GM10847 (cell line): ENCODE results near the gene IFI27.

Source experiments
- POLR2A ChIP-seq: IDR thresholded peaks from 2 replicates; pipeline ENCODE4 v1.6.1; 2011; ENCODE audit not compliant: insufficient read length; ENCODE audit errors: extremely low read depth

Gene IFI27

DNA sequence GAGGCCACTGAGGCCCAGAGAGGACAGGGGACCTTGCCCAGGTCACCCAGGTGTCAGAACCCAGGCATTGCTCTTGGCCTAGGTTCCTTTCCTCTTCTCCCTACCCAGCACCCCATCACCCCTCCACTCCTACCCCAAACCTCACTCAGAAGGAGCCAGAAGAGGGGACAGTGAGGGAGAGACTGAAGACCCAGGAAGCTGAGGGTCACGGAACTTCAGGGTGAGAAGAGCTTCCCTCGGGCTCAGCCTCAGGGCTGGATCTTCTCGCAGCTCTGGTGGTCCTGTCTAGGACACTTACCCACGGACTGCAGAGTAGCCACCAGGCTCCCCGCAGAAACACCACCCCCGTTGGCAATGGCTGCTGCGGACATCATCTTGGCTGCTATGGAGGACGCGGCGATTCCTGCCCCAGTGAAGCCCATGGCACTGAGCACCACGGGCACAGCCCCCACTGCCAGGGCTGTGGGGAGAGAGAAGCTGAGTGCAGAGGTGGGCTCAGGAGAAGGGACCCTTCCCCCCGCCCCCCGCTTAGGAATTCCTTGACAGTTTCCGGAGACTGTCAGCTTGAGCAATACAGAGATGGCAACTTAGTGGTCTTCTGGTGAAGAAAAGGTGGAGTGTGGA, 17.8 kb downstream of the IFI27 start:
- TF ChIP-seq POLR2A: no peak

DNA sequence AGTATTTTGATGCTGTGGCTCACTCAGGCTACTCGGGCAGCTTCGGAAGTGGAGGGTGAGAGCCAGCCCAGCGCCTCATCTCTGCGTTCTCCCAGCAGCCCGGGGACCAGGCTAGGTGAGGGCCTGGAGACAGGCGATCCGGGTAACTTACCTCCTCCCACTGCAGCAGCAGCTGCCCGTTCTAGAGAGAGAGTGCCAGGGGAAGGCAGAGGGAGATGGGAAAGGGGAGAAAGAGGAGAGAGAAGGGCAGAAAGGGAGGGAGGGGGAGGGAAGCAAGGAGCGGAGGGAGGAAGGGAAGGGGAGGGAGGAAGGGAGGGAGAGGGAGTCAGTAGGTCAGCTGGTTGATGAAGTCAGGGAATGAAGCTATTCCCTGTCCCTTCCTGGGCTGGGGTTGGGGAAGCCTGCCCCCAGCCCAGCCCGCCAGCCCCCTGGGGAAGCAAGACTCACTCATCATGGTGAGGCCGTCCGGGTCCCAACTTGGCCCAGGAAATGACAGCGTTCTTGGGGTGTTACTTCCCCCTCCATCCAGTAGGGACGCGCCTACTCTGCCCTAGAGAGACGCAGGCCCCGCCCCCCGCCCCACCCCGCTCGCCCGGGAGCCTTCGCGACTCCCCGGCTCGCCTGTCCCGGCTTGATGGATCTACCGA, 18.7 kb downstream of the IFI27 start, which contains the start of gene IFI27L2:
Gene IFI27L2, minus strand, starts transcription at position 494 of the 647 bp plus-strand sequence. Its CDS starts 40 bp downstream, at position 454.
- TF ChIP-seq POLR2A: peak; percentile 53

DNA sequence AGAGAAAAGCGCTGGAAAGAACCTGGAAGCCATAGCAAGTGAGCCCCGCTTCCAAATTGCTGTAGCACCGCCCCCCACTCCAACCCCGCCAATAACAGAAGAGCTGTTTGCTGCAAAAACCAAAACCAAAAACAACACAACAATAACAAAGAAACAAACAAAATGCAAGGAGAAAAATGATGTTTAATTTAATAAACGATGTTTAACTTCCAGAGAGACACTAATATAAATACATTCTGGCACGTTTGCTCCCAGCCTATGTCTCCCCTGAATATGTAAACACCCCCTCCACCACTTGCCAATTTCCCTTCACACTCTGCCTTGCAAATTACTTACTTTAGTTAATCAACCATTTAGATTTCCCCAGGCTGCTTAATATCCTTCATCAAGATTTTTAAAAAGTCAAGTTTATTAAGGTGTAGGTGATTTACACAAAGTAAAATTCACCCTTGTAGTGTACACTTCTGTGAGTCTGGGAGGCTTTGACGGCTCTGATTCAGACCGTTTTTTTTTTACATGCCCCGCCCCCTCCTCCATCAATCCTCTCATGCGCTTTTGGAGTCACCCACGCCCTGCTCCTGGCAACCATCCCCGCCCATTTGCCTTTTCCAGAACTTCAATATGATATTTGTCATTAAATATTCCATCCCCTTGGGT, 19.4 kb downstream of the IFI27 start:
- TF ChIP-seq POLR2A: no peak

DNA sequence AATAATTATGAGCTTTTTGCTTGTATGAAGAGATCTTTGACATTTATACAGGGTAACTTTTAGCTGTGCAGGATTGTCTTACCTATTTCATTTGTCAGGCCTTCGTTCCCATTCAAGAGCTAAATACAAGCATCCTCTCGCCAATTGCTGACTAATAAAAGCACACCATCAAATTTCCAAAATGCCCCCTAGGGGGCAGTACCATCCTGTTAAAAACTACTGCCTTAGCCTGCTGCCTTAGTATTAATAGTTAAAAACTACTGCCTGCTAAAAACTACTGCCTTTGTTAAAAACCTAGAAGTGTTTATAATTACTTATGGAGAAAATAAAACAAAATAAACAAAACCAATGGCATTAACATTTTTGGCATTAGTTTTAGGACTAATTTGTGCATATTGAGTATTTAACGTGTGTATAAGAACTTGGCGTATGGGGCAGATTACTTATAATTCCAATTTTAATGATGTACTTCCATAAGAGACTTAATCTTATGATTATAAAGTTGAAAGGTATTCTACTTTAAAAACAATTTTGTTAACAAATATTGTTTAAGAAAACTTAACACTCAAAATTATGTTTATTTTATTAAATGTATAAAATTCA, 21.9 kb downstream of the IFI27 start:
- no peak for TF ChIP-seq POLR2A

DNA sequence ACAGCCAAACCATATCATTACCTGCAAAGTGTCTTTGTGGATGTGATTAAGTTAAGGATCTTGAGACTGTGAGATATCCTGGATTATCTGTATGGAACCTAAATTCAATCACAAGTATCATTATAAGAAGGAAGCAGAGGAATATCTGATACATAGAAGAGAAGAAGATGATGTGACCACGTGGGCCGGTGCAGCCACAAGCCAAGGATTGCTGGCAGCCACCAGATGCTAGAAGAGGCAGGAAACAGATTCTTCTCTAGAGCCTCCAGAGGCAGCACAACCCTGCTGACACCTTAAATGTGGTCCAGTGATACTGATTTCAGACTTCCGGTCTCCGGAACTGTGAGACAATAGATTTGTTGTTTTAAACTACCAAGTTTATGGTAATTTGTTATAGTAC, 24.9 kb downstream of the IFI27 start:
- TF ChIP-seq POLR2A: no peak

DNA sequence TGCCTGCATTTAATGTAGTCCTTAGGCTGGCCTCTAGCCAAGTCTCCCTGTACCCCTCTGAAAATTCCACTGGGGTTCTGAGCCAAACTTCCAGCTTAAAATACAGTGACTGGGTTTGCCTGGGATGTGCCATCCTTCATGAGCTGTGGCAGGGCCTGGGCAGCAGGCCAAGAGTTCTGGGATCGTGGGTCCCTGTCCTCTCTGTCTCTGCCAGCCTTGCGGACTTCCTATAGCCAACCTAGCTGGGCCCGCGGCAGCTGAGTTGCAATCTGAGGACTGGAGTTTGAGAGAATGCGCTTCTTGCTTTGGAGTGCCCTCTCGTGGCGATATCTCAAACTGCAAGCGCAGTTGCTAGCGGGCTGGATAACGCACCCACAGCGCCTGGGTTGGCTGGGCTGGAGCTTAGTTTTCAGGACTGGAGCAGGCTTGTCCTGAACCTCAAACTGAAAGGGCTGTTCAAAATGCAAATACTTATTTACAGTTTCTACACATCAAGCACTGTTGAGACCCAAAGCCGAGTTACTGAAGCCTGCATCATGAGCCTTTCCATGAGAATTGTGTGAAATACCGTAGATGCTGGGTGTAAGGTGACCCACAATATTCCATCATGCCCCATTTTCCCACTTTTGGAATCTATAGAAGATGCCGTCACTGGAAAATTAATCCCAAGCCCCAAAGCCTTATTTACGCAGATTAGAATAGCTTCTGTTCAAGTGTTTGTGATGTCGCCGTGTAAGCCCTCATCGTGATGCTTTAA, 26.2 kb downstream of the IFI27 start:
- no peak for TF ChIP-seq POLR2A

DNA sequence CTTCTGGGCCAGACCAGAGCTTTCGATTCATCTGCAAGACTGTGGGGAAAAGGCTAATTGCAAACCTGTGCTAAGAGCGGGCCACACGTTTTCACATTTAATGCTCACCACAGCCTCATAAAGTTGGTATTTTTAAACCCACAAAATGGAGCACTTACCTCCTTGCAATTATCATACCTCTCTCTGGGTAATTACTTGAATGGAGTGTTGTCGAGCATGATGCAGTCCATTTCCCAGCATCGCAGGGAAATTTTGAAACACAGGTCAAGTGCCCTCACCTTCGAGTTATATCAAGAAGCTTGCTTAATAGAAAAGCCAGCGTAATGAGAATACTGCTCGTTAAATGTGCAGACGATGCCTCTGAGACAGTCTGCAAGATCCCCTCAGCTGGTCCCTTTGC, 27.7 kb downstream of the IFI27 start:
- TF ChIP-seq POLR2A: no peak

DNA sequence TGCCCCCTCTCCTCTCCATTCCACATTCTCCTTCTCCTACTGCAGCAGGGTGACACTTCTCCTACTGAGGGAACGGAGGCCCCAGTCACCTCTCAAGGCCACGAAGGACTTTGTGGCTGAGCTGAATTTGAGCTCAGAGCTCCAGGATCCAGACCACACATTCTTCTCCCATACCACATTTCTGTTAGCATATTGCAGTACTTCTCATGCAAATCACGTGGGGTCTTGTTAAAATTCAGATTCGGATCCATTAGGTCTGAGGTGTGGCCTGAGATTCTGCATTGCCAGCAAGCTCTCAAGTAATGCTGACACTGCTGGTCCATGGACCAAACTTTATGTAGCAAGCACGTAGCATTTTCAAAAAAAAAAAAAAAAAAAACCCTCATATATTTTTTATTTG, 28.5 kb downstream of the IFI27 start:
- TF ChIP-seq POLR2A: no peak

DNA sequence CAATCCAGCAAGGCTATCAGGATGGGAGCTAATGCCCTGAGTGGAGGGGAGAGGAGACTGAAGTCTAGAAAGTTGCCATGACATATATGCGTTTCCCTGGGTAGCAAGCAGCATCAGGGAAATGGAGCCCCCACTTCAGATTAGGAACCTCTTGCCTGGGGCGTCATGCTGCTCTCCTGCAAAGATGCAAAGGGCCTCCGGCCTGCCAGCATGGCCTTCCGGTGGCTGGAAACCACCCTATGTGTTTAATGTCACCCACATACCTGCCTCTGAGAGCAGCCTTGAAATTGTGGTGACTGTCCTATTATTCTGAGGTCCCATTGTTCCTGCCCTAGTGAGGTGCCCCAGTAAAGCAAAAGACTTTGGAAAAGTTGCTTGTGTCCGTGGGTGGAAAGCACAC, 28.9 kb downstream of the IFI27 start:
- TF ChIP-seq POLR2A: no peak

DNA sequence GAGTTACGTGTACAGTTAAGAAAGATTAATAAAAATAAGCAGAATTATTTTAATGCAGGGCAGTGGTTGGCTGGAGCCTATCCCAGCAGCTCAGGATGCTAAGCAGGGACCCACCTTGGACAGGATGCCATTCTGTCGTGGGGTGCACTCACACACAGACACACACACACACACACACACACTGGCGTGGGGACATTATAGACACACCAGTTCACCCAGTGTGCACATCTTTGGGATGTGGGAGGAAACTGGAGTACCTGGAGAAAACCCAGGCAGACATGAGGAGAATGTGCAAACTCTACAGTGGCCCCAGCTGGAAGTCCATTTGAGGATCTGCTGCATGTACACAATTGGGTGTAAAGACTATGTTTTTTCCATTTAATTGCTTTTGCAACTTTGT, 31.7 kb downstream of the IFI27 start:
- TF ChIP-seq POLR2A: no peak

DNA sequence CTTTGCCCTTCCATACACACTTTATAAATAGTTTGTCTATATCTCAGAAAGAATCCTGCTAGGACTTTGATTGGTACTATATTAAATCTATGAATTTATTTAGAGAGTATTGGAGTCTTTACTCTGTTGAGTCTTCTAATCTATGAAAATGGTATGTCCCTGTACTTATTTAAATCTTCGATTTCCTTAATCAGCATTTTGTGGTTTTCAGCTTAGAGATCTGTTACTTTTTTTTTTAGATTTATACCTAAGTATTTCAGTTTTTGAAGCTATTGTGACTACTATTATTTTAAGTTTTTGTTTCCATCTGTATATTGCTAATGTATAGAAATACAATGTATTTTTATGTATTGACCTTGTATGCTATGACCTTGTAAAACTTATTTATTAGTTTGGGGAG, 32.3 kb downstream of the IFI27 start:
- TF ChIP-seq POLR2A: no peak

DNA sequence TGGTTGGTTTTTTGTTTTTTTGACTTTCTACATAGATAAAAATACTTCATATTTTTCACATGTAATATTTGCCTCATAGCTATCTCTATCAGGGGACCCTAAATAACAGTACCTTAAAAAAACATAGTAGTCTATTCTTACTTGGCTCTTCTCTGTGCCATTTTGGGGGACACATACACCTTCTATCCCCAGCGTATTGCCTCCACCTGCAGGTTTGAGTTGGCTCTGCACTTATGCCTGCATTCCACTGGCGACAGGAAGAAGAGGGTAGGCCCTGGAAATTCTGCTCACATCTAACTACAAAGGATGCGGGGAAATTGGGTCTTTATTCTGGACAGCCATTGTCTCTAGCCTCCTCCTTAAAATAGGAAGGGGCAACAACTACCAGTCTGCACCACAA, 32.7 kb downstream of the IFI27 start:
- TF ChIP-seq POLR2A: no peak

DNA sequence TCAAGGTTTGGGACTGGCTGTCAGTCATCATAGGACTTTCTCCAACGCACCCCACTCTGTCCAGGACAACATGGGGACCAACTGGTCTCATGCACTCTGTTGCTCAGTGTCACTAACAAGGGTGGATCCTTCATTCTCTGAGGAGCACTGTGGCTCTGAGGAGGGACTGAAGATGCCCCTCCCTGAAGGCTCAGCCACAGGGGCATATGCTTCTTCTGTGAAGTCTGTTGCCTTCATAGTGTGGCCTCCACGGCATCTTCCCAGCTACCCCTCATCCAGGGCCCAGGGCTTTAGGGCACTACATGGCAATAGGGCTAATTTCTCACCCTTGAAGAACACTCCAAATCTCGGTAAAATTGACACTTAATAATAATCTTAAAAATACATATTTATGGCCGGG, 33.2 kb downstream of the IFI27 start:
- TF ChIP-seq POLR2A: no peak

DNA sequence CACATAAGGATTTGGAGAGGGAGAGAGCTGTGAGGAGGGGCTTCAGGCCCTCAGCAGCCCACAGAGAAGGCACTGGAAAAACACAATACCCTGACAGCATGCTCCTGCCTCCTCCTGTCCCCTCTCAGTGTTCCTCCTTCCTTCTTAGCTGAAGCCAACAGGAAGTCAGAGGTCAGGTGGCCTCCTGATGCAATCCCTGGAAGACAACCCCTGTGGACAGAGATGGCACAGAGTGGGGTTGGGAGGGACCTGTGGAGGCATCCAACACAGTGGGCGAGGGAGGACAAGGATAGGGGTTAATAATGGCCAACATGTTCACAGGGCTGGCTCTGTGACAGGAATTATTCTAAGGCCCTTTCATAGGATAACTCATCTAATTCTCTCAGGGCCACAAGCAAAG, 34.2 kb downstream of the IFI27 start:
- TF ChIP-seq POLR2A: no peak

DNA sequence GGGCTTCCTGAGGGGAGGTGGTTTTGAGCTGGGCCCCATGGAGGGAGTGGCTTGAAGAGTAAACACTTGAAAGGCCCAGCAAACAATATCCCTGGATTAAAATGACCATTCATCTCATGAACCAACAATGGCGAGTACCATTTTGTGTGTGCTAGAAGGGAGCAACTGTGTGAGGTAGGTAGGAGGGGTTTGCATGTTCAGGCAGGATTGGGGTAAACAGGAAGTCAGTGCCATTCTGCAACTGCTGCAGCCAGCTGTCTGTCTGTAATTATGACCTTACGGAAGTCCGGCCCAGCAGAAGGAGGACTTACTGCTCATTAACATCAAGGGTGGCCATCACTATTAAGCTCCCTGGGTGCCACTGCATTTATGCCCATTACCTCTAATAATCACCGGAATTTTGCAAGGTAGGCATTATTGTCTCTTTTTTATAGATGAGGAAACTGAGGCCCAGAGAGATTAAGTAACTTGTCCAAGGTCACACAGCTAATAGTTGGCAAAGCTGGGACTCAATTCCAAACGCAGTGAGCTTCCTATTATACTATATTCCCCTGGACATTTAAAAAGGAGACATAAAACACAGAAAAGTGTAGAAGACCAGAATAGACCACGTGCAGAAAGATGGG, 35.5 kb downstream of the IFI27 start:
- TF ChIP-seq POLR2A: no peak

DNA sequence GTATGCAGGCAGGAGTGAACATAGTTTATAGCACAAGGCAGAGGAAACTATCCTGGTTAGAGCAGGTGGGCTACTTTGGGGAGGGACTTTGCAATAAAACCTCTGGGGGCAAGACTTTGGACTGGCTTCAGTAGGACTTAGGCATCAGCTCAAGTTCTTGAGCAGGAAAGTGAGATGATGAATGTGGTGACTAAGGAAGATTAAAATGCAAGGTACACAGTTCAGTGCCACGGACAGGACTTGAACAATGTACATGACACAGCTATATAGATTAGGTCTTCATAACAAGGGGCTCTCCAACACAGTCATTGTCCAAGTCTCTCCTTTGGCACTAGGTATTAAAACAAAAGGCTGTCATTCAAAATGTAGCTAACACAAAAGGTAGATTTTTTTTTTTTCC, 42.1 kb downstream of the IFI27 start:
- no peak for TF ChIP-seq POLR2A
